Heart left ventricle (tissue), 13 donors: ENCODE results near the gene SERBP1.

Source experiments
- CTCF ChIP-seq, 12 donors: fragments of 200-600 bp; sonication (generic) in 4 of 12; IDR thresholded peaks; one replicate each; pipeline versions ENCODE4 v1.5.0 to v1.8.0; 2018 to 2022; ENCODE audit warnings: antibody characterized with exemption in 12 of 12, mild to moderate bottlenecking in 5 of 12
- POLR2A ChIP-seq, 2 donors: fragments of 450-650 bp; IDR thresholded peaks; one replicate each; pipeline ENCODE4 v1.6.1; 2017; ENCODE audit warnings: antibody characterized with exemption in 2 of 2, mild to moderate bottlenecking in 2 of 2, moderate library complexity in 2 of 2
- donor health status: ischemic (EF 13 %, LVEDD 7.1; RV severe dilation, severe dysfunction).
- donor health status: DM: no; HTN: yes; CAD: no.
- donor health status: DM: no; HTN: no; CAD: no.
- donor health status: ischemic (EF 25% LVEDD 6.9; RV normal size, moderate dysfunction).
- donor health status: ischemic (EF 25% LVEDD 5.7; RV mildly dilated, moderate dysfunction).
- donor health status: ischemic (EF 35%, LVEDD 5.7; RV mildly dilated, moderate dysfunction).
- donor health status: nonischemic (EF 11% LVEDD 7.7; RV severe dilation, severe dysfunction).
- donor health status: DM: yes; HTN: yes; CAD: no.
- donor health status: PGD.
- donor health status: ischemic (EF 29% LVEDD 5.4; RV normal size, mild dysfunction).
- donor health status: nonischemic (EF 23%, LVEDD 6.1; RV moderate dilation, normal function).

- TF ChIP-seq POLR2A (IDR thresholded peaks at IDR 0.05) (no peak), CTCF (IDR thresholded peaks at IDR 0.05) (no peak)
Measured at GRCh38 chr1:67376381-67376780, 53.8 kb downstream of the SERBP1 start.
